Measurements from ENCODE around the gene KIRREL3.

DNA sequence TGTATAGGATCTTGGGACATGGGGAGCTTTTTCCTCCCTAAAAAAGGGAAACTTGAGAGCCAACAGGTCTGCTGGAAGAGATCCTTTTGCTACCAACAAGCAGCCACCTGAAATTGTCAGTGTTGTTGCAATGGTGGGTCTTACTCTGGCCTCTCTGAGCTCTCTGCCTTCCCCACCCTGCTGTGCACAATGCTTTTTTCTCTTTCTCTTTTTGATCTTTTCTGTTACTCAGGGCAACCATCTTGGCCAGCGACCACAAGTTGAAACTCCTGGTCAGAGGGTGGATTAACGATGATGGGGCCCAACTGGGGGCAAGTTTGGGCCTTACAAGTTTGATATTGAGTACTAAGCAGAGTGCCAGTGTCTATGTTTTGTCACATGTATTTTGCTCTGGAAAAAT lies 155.8 kb downstream of the KIRREL3 start:
- TF ChIP-seq, protein P1, sequence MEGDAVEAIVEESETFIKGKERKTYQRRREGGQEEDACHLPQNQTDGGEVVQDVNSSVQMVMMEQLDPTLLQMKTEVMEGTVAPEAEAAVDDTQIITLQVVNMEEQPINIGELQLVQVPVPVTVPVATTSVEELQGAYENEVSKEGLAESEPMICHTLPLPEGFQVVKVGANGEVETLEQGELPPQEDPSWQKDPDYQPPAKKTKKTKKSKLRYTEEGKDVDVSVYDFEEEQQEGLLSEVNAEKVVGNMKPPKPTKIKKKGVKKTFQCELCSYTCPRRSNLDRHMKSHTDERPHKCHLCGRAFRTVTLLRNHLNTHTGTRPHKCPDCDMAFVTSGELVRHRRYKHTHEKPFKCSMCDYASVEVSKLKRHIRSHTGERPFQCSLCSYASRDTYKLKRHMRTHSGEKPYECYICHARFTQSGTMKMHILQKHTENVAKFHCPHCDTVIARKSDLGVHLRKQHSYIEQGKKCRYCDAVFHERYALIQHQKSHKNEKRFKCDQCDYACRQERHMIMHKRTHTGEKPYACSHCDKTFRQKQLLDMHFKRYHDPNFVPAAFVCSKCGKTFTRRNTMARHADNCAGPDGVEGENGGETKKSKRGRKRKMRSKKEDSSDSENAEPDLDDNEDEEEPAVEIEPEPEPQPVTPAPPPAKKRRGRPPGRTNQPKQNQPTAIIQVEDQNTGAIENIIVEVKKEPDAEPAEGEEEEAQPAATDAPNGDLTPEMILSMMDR (IDR thresholded peaks at IDR 0.05; ENCODE audit: control extremely low read depth in 1 of 3, insufficient read depth in 1 of 3, low read depth in 1 of 3, low read length in 3 of 3) = no peak
- TF ChIP-seq NRF1 (IDR thresholded peaks at IDR 0.05; ENCODE audit: low read depth, low read length) (no peak), PHF8 (conservative IDR thresholded peaks at IDR 0.05; ENCODE audit: low read depth, low read length) (no peak)

Data from H1 (cell line).